ENCODE results near the gene CLK1. TPM values are rescaled to one million over a fixed set of nuclear protein-coding genes. Genes with fewer than 3 reads are reported as not detected.

CLK1 gene
- total and polyA plus RNA-seq, 2 of the 13 experiments (the other 11 are each of a cell fraction or from before 2014, with no cell fraction given) = 66.6 to 101 TPM

GRCh38 chr2:200888704-200889625 is 24.5 kb upstream of the CLK1 start, which contains the start of the genes NIF3L1 and PPIL3 (continued):
- no peak for TF ChIP-seq IRF1 (CRISPR knock-in tag; IDR thresholded peaks at IDR 0.05; ENCODE audit: low read depth)
- TF ChIP-seq SRSF1 (optimal IDR thresholded peaks at IDR 0.05; ENCODE audit: low read depth, low read length) = peak; percentile 79
- peak; percentile 87; the same call in 1 of the 2 replicates for TF ChIP-seq ZNF839 (CRISPR knock-in tag; IDR thresholded peaks at IDR 0.05; ENCODE audit: borderline replicate concordance)
- peak; percentile 79 for TF ChIP-seq MIER3 (CRISPR knock-in tag; IDR thresholded peaks at IDR 0.05; ENCODE audit: borderline replicate concordance)
- TF ChIP-seq JUND (CRISPR knock-in tag; IDR thresholded peaks at IDR 0.05) = no peak
- peak; percentile 92 for TF ChIP-seq ELF1 (CRISPR knock-in tag; IDR thresholded peaks at IDR 0.05)
- TF ChIP-seq ZNF766 (CRISPR knock-in tag; IDR thresholded peaks at IDR 0.05; ENCODE audit: borderline replicate concordance) = peak; percentile 84; the same call in 1 of the 2 replicates
- TF ChIP-seq, protein P1, sequence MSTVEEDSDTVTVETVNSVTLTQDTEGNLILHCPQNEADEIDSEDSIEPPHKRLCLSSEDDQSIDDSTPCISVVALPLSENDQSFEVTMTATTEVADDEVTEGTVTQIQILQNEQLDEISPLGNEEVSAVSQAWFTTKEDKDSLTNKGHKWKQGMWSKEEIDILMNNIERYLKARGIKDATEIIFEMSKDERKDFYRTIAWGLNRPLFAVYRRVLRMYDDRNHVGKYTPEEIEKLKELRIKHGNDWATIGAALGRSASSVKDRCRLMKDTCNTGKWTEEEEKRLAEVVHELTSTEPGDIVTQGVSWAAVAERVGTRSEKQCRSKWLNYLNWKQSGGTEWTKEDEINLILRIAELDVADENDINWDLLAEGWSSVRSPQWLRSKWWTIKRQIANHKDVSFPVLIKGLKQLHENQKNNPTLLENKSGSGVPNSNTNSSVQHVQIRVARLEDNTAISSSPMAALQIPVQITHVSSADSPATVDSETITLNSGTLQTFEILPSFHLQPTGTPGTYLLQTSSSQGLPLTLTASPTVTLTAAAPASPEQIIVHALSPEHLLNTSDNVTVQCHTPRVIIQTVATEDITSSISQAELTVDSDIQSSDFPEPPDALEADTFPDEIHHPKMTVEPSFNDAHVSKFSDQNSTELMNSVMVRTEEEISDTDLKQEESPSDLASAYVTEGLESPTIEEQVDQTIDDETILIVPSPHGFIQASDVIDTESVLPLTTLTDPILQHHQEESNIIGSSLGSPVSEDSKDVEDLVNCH (CRISPR knock-in tag; IDR thresholded peaks at IDR 0.05) = 0 out of 2 replicates have a peak, but pooled peaks have one; percentile 34
- TF ChIP-seq TOPORS (CRISPR knock-in tag; IDR thresholded peaks at IDR 0.05) = peak; percentile 74
- no peak; the same call in 1 of the 2 replicates for TF ChIP-seq ZNF180 (CRISPR knock-in tag; IDR thresholded peaks at IDR 0.05; ENCODE audit: borderline replicate concordance, low read depth)
- TF ChIP-seq ZNF7 (CRISPR knock-in tag; IDR thresholded peaks at IDR 0.05) = no peak; the same call in 1 of the 2 replicates
- TF ChIP-seq SAFB2 (CRISPR knock-in tag; IDR thresholded peaks at IDR 0.05; ENCODE audit: borderline replicate concordance, low read depth) = no peak
- TF ChIP-seq ZBED4 (CRISPR knock-in tag; IDR thresholded peaks at IDR 0.05; ENCODE audit: borderline replicate concordance) = peak; percentile 69; the same call in 1 of the 2 replicates
- TF ChIP-seq, protein P2, sequence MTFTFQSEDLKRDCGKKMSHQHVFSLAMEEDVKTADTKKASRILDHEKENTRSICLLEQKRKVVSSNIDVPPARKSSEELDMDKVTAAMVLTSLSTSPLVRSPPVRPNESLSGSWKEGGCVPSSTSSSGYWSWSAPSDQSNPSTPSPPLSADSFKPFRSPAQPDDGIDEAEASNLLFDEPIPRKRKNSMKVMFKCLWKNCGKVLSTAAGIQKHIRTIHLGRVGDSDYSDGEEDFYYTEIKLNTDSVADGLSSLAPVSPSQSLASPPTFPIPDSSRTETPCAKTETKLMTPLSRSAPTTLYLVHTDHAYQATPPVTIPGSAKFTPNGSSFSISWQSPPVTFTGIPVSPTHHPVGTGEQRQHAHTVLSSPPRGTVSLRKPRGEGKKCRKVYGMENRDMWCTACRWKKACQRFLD (CRISPR knock-in tag; IDR thresholded peaks at IDR 0.05; ENCODE audit: borderline replicate concordance) = peak; percentile 92; the same call in 1 of the 2 replicates
- TF ChIP-seq MEIS2 (CRISPR knock-in tag; IDR thresholded peaks at IDR 0.05) = no peak; the same call in 1 of the 2 replicates
- peak; percentile 88 for TF ChIP-seq ZMYM4 (CRISPR knock-in tag; IDR thresholded peaks at IDR 0.05)
- peak; percentile 15; the same call in 1 of the 2 replicates for TF ChIP-seq FOXK2 (IDR thresholded peaks at IDR 0.05)
